Kidney glomerular epithelial cell (primary cell): ENCODE measurements around the gene RAP1A.

Source experiments
- DNase-seq: peaks from one replicate; lab custom pipeline; 2025; lab: John Stamatoyannopoulos, UW

Gene RAP1A

DNA sequence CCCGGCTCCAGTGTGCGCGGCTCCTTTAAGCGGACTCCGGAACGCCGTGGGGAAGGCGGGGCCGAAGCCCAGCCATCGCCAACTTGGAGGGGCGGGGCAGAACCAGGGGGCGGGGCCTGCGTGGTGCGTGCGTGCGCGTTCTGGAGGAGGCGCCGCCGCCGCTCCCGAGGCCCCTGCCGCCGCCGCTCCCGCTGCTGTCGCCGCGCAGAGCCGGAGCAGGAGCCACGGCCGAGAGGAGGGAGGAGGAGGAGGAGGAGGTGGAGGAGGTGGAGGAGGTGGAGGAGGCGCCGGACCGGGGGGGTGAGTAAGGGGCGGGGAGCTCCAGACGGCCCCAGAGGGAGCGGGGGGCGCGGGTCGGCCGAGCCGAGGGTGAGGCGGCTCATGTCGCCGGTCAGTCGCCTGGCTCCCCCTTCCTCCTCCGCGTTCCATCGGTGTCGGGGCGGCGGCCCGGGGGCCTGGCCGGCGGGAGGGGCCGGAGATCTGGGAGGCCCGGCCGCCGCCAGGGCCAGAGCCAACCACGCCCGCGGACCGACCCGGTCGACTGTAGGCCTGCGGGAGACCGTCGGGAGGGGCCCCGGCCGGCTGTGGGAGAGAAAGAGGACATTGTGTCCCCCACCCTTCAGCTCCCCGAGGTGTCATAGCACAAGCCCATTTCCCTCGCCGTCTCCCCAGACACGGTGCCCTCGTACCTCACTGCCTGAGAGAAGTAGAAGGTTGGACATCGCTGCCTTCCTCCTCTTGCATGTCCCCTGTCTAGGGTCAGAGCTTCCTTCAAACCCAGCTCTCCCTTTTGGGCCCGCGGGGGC, at the start of gene RAP1A:
Gene RAP1A (plus strand): TSS at position 155 of the 806 bp plus-strand sequence. CDS start 71,572 bp downstream, outside the sequence.
- DNase-seq = peak; percentile 83

DNA sequence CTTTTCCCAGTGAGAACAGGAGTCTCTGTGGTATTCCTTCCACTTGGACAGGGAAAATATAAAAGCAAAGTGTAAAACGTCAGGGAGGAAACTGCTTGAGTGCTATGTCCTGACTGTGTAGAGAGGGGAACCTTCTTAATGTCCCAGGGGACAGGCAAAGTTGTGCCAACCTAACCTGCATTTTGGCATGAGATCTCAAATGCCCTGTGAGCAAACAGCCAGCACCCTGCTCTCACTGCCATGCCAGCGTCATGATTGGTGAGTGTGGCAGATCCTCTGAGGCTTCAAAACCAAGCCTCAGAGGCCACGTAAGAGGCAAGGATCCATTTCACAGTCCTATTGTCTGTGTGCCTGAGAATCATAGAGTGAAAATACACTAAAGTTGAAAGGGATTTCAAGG, 49.7 kb upstream of the RAP1A start:
- no peak for DNase-seq

DNA sequence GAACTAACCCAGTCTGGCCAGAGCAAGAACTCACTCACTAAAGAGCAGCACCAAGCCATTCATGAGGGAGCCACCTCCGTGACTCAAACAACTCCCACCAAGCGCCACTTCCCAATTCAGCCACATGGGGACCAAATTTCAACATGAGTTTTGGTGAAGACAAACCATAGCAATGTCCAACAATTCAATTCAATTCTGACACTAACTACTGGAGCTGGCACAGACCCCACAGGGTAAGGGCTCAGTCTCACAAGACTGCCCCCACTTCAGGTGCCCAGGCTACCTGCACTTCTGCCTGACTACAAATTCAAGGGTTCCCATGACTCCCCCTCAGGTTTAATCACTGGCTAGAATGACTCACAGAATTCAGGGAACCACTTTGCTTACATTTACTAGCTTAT, 48.8 kb upstream of the RAP1A start:
- DNase-seq = peak; percentile 43

DNA sequence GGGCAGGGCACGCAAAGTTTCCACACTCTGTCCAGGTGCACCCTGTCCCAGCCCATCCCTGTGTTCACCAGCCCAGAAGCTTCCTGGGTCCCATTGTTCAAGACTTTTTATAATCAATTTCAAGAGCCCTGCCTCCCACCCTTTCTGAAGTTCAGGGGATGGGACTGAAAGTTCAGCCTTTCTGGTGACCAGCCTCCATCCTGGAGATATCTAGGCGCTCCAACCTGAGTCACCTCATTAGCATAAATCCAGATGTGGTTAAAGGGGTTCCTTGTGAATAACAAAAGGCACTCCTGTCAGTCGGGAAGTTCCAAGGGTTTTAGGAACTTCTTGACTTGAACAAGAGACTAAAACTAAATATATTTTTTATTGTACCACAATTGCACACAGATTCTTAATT, 48.4 kb upstream of the RAP1A start:
- no peak for DNase-seq

DNA sequence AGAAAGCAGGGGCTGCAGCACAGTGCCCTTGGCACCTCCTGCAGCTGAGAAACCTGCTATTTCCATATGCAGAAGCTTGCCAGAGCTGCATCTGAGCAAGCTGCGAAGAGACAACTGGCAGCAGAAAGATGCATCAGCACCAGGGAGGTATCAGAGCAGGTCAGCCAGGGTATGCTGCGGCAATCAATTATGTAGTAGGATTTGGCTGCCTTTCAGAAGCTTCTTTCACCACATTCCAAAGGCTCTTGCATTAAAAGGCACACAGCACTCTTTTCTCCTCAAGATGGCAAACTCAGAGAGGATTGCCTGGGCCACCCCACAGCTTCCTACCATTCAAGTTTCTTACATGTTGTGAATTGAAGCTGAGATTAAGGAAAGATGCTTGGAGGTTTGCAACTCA, 47.6 kb upstream of the RAP1A start:
- DNase-seq = peak; percentile 69

DNA sequence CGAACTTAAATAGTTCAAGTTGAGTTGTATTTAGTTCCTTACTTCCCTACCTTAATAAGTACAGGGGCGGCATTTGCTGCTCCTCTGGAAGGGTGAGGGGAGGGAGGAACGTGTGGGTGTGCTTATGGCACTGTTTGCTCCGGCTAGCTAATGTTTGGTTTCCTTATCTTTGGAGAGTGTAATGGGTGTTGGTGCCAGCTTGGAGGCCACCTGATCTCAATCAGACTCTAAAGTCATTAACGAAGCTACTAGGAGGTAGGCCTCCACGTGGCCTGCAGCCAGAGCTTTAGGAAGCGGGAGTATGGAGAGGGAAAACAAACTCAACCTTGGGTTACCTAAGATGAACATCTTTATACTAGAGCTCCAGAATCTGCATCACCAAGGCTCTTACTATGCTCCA, 43.0 kb upstream of the RAP1A start:
- no peak for DNase-seq

DNA sequence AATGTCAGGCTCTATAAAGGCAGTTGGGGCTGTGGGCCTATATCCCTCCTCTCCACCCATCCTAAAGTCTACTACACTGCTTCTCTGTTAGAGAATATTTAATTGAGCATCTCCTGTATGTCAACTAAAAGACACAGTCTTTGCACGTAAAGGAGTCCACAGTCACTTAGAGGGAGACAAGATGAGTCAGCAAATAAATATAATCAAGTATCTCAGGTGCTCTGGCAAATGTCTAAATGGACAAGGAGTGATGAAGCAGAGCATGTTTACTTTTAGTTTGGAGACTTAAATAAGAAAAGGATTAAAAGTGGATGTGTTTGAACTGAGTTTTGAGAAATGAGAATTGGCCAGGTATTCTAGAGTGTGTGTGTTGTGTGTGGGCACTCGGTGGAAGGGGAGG, 41.8 kb upstream of the RAP1A start:
- DNase-seq = no peak

DNA sequence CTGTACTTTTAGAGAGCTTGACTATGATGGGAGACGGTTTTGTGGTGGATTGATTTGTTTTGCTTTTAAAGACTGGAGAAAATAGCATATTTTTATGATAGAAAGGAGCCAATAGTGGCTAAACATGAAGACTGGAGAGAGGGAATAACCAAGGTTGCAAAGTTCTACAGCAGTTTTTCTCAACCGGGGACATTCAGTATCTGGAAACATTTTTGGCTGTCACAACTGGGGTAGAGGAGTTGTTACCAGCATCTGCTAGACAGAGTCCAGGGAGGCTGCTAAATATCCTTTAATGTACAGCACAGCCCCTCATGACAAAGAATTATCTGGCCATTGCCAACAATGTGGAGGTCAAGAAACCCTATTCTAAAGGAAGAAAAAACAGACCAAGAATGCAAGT, 38.4 kb upstream of the RAP1A start:
- no peak for DNase-seq

DNA sequence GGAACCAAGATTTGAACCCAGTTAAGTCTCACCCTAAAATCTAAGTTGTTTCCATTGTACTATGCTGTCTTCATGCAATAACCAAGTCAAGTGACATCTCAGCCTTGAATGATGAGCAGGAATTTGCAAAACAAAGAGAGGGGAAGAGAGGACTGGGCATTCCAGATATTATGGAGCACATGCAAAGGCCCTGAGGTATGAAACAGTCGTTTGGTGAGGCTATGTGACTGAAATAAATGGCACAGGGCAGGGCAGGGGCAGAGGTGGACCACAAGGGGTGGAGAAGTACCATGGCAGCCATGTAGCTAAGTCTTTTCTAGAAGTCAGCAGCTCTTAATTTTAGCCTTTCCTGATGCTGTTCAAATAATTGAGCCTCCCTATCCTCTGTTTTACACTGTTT, 37.6 kb upstream of the RAP1A start:
- DNase-seq = no peak

DNA sequence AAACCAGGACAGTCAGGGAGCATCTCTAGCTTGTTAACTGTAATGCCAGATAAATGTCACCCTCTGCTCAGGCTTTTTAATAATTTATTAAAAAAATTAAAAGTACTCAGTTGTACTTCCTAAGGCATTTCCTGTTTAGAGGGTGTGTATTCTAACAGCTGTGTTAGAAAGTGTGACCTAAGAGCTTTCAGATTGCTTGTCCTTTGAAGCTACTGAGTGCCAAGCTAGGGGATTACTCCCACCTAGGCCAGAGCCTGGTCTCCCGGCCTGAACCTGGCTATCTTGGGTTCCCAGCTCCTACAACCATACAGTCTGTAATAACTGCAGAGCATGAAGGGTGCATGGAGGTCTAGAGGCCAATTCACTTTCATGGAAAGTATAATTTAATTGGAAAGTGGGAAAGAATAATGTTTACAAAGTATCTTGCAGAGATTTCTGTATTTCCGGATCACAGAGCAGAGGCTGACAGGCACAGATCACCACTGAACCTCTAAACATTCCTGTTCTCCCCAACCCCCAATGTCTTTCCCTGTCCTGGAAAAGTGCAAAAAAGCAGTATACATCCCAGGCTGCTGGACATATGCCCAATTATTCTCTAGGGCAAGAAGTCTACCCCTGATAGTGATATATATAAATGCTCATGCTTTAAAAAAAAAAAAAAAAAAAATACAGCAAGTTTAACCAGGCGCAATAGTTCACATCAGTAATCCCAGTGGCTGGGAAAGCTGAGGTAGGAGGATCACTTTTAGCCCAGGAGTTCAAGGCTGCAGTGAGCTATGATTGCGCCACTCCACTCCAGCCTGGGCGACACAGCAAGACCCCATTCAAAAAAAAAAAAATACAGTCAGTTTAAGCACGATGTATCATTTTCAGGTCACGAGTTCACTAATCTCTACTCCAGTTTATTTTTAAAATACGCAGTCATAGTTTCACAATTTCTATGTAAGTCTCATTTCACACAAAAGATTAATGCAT, 36.7 kb upstream of the RAP1A start:
- no peak for DNase-seq

DNA sequence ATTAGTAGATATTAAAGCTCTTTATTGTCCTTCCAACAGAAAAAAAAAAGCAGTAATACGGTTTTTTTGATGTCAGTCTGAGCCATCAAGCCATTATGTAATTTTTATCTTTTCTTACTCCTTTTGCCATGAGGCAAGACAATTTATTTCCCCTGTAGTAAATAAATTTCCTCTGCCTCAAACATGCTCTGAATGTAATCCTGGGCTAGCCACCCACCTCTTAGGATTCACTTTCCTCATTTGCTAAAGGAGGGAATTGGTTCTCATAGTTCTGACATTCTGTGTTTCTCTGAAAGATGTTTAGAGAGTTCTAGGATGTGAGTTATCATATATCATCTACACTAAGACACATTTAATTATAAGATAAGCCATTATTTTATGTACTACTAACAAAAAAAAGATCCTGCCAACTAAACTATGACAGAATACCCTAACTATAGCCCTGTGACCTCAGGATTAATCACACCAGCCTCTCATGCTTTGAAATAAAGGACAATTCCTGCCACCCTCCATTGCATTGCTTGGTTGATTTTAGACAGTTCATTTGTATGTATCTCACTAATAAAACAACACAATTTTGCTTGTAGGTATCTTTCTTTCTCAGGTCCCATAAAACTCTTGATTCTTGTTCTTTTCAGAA, 34.0 kb upstream of the RAP1A start:
- DNase-seq = no peak

DNA sequence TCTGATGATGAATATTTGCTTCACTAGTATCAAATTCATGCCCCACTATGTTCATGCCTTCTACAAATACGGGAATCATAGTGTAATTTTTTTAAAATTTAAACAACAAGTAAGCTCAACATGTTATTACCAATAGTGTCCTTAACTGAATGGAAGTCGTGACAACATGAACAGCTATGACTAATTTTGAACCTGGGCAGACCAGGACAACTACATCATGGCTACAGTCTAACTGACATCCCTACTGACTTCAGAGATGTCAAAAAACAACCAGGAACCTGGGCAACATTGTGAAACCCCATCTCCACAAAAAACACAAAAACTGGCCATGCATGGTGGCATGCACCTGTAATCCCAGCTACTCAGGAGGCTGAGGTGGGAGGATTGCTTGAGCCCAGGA, 33.5 kb upstream of the RAP1A start:
- DNase-seq = no peak

DNA sequence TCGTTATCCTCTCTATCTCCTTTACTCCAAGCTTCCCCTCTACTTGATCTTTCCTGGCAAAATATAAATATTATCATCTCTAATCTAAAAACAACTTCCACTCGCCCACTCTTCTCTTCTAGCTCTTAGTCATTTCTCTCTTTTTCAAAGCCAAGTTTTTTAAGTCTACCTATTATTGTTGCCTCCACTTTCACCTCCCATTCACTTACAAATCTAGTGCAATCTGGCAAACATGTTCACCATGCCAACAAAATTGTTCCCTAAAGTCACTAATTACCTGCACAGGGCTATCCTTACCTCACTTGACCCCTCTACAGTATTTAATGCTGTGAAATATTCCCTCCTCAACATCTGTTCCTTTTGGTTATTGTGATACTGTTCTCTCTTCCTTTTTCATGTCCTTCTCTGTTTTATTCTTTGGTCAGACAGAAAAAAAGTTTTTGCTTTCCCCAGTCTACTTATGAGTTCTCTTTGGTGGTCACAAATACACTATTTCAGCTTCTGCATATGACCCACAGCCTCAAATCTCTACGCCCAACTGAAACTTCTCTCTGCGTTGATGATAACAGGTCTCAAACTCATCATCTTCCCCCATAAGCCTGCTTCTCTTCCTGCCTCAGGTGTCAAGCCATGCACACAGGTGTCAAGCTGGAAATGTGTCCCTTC, 31.9 kb upstream of the RAP1A start:
- DNase-seq = no peak

DNA sequence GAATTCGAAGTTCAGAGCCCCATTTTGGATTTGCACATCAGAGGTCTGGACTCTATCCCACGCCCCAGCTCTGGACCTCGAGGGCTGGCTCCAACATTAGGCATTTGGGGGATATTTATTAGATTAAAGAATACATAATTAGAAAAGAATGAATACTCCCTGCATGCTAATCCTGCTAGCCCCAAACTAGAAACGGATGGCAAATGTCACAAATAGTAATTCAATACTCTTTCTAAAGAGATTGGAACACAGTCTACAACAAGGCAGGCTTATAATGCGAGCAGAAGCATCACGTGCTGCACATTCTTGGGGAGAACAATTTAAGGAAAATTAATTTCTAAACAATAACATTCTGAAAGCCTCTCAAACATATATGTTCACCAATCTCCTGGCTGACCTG, 27.7 kb upstream of the RAP1A start:
- no peak for DNase-seq

DNA sequence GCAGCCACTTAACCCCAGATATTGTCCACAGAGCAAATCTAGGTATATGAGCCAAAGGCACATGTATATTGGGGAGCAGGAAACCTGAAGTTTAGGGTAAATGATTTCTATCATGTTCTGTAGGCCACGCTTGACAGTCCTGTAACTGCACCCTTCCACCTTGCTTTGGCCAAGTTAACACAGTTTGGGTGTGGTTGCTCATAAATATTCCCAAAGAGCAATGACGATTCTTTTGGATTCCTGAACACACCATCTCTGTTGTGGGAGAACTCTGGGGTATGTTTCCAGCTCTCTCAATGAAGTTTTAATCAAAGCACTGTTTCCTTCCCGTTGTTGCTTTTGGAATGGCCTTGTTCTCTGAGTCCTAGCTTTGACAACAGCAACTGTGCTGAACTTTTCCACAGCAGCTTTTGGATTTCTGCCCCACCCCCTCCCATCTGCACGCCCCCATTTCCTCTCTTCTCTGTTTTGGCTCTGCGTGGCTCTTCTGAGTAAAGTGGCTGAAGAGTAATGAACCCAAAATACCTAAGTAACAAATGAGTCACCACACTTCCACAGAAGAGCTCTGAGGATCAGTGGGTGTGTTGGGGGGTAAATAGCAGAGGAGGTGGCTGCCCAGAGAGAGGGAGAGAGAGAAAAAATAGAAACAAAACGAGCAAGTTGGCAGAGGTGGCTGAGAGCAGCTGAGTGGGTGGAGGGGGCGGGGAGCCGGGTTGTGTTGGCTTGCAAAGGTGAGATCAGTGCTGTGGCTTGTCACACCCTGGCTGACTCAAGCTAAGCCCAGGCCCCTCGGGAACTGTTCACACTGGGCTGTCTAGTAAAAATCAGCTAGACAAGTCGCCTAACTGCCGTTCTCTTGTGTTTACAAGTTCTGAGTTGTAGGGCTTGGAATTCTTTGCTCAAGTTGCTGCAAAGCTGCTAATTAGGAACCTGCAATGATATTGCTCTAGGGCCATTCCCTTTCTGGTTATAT, 26.9 kb upstream of the RAP1A start:
- peak; percentile 80 for DNase-seq

DNA sequence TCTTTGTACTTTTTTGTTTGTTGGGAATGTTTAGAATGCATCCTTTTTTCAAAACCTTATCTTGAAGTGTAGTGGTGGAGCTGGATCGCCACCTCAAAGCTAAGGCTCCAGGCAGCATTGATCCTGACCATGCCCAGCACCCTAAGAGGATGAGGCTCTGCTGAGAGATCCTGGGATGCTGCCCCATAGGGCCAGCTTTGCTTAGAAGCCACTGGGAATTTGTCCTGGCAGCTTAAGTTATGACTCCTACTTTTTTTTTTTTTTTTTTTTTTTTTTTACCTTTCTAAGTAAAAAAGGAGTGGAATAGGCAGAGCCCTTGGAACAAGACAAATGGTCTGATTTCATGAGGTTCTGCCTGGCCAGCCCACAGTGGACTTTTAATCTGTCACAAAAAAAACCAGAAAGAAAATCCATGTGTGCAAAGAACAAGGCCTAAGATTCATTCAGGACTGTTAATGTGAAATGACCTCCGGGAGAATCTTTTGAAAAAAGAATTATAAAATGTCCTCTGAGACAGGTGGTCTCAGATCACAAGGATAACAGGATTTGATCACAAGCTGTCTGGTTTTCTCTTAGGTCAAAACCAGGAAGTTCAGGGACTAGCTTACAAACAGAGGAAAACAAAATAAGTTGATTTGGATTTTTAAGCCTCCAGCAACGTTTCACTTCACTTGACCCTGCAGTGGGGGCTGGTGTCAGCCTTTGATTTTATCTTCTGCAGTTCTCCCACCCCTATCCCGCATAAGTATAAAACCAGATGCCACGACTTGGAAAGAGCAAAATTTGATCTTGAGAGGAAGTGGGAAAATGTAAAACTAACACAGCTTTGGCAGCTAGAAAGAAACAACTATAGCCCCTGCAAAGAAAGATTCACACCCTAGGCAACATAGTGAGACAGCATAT, 25.9 kb upstream of the RAP1A start:
- no peak for DNase-seq

DNA sequence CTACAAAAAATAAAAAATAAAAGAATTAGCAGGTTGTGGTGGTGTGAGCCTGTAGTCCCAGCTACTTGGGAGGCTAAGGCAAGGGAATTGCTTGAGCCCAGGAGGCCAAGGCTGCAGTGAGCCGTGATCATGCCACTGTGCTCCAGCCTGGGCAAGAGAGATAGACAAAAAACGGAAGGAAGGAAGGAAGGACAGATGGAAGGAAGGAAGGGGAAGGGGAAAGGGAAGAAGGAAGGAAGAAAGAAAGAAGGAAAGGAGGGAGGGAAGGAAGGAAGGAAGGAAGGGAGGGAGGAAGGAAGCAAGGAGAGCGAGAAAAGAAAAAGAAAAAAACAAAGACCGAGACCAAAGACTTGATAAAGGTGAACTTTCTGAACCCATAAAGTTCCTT, 25.3 kb upstream of the RAP1A start:
- no peak for DNase-seq

DNA sequence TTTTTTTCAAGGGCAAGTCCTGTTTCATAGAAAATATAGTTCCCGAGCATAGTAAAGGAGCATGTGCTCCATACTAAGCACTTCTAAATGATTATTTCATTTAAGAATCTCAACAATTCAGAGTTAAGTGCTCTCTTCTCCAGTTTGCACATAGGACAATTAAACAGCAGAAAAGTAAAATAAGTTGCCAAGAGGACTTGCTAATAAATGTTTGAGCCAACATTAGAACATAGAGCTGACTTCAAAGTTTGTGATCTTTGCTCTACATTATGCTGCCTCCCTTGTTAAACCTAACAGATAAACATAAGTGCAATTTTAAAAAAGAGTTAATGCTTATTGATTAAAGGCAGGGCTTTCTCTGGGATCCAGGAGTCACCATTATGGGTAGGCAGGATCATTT, 23.8 kb upstream of the RAP1A start:
- DNase-seq = no peak

DNA sequence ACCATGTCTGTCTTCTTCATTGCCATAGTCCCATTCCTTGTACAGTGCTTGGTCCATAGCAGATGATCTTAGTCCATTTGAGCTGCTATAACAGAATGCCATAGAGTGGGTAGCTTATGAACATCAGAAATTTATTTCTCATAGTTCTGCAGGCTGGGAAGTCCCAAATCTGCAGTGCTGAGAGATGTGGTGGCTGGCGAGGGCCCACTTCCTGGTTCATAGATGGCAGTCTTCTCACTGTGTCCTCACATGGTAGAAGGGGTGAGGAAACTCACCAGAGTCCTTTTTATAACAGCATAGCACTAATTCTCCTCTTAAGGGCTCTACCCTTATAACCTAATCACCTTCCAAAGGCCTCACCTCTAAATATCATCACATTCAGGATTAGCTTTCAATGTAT, 23.1 kb upstream of the RAP1A start:
- no peak for DNase-seq

DNA sequence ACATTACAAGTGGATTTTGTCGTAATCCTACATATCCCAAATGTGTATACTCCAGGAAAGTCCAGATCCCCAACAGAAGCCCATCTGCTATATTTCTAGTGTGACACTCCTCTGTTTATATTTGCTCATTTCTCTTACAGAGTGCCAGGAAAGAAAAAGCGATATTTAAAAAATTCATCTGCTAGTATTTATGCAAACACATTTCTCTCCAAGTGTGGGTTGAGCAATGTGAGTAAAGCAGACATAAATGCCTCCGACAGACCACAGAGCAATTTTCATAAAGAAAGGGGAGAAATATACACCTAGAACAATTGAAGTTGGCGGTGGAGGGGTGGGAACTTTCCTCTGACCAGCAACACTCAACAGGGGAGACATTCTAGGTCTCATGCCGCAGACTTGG, 22.2 kb upstream of the RAP1A start:
- DNase-seq = no peak
